Spleen (tissue), 7 donors: ENCODE results near the gene TAF3.

Source experiments
- CTCF ChIP-seq, 11 experiments: fragments of 200-600 bp in 7 of 11; fragments of 450-650 bp in 4 of 11; sonication (generic) in 4 of 11; IDR thresholded peaks in 8 of 11; conservative IDR thresholded peaks in 3 of 11; 1 replicate in 7 of 11; 2 replicates in 4 of 11; pipeline versions ENCODE4 v1.4.0 to v1.8.0; 2016 to 2021; ENCODE audit warnings: antibody characterized with exemption in 11 of 11, inconsistent platforms in 4 of 11, mild to moderate bottlenecking in 1 of 11
- POLR2A ChIP-seq, 3 donors: fragments of 450-650 bp; IDR thresholded peaks; one replicate each; pipeline ENCODE4 v1.5.1; 2017; ENCODE audit warnings: antibody characterized with exemption in 3 of 3, mild to moderate bottlenecking in 1 of 3
- POLR2AphosphoS5 ChIP-seq, 3 donors: sonication (generic); formaldehyde crosslinking; IDR thresholded peaks; one replicate each; pipeline ENCODE4 v1.5.1; 2017; ENCODE audit warnings: antibody characterized with exemption in 3 of 3
- donor health status: DM: no; HTN: no; CAD: no; lungs with moderate emphysema.
- donor health status: DM: no; HTN: no; CAD: no.
- donor health status: DM: no; HTN: no; CAD: no.

GRCh38 chr10:7928536-7928935 is 110.2 kb downstream of the TAF3 start:
- TF ChIP-seq POLR2AphosphoS5 (IDR thresholded peaks at IDR 0.05) (no peak), CTCF (IDR thresholded peaks at IDR 0.05 in 8 of 11, conservative IDR thresholded peaks at IDR 0.05 in 3 of 11) (no peak), POLR2A (IDR thresholded peaks at IDR 0.05) (no peak)
